ENCODE results near the gene SBNO2.

SBNO2 gene

DNA sequence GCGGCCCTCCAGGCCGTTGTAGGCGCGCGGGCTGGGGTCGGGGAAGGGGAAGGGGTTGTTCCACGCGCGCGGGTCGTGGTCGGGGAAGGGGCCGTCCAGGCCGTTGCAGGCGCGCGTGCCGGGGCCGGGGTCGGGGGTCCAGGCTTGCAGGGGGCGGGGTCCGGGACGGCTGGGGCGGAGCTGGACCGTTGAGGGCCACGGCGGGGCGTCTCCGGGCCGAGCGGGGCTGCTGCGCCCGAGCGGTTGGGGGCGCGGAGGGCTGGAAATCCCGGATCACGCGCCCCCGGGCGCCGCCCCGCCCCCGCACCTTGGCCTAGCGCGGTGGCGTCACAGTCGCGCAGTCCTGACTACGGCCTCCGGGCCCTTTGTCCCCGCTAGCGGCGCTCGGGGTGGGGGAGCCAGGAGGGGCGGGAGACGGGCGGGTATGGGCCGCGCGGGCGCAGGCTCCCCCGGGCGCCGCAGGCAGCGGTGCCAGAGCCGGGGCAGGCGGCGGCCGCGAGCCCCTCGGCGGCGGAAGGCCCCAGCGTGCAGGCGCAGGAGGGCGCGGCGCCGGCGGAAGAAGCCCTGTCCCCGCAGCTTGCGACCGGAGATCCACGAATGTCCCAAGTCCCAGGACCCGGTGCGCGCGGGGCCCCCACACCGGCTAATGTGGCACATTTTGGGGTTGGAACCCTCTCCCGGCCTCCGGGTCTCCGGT lies 69.6 kb downstream of the SBNO2 start:
- H3K27ac ChIP-seq (ENCODE audit: low read length) = peak overlapping the region; percentile 91
- no peaks in the 10 kb centered on the region for H3K36me3 ChIP-seq (replicated peaks; ENCODE audit: insufficient read depth, low read length)
- H3K9me2 ChIP-seq (replicated peaks; ENCODE audit: insufficient read depth, low read length) = no peaks in the 10 kb centered on the region
- no peaks in the 10 kb centered on the region for H3K9me3 ChIP-seq (replicated peaks; ENCODE audit: insufficient read depth, low read length)
- peak overlapping the region; percentile 99 for H3K4me3 ChIP-seq (ENCODE audit: low read length)
- peaks cover 3% of the 10 kb centered on the region; the same call in 1 of the 2 replicates for H3K4me1 ChIP-seq (ENCODE audit: low read length)
- peak; percentile 88 for DNase-seq
- H3K4me2 ChIP-seq (ENCODE audit: low read depth, low read length) = peak overlapping the region; percentile 95
- H3F3A ChIP-seq (ENCODE audit: insufficient read depth, low read length) = peaks cover 7% of the 10 kb centered on the region; the same call in 1 of the 2 replicates
- peaks cover 22% of the 10 kb centered on the region for H3K79me2 ChIP-seq (ENCODE audit: low read length)
- peak overlapping the region; percentile 94 for H3K9ac ChIP-seq (ENCODE audit: low read length)
- H3K27me3 ChIP-seq (replicated peaks; ENCODE audit: insufficient read depth, low read length) = no peaks in the 10 kb centered on the region
- TF ChIP-seq EZH2 (optimal IDR thresholded peaks at IDR 0.05; ENCODE audit: low read depth, low read length) (no peak), EZH2phosphoT487 (IDR thresholded peaks at IDR 0.05; ENCODE audit: low read length) (no peak)
- TF ChIP-seq, protein P1, sequence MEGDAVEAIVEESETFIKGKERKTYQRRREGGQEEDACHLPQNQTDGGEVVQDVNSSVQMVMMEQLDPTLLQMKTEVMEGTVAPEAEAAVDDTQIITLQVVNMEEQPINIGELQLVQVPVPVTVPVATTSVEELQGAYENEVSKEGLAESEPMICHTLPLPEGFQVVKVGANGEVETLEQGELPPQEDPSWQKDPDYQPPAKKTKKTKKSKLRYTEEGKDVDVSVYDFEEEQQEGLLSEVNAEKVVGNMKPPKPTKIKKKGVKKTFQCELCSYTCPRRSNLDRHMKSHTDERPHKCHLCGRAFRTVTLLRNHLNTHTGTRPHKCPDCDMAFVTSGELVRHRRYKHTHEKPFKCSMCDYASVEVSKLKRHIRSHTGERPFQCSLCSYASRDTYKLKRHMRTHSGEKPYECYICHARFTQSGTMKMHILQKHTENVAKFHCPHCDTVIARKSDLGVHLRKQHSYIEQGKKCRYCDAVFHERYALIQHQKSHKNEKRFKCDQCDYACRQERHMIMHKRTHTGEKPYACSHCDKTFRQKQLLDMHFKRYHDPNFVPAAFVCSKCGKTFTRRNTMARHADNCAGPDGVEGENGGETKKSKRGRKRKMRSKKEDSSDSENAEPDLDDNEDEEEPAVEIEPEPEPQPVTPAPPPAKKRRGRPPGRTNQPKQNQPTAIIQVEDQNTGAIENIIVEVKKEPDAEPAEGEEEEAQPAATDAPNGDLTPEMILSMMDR (IDR thresholded peaks at IDR 0.05; ENCODE audit: low read length) = no peak
- H4K20me1 ChIP-seq (ENCODE audit: insufficient read depth, low read length) = no peaks in the 10 kb centered on the region
- peak overlapping the region; percentile 76 for H2AFZ ChIP-seq (ENCODE audit: low read length)

GRCh38 chr19:1103708-1104310 lies 70.3 kb downstream of the SBNO2 start, which contains the start of gene GPX4:
GPX4 (plus strand) TSS chr19:1103994; CDS start chr19:1104044, 50 bp downstream.
- Histone ChIP-seq H4K20me1 (ENCODE audit: insufficient read depth, low read length) (no peaks in the 10 kb centered on the region), H3K9me2 (replicated peaks; ENCODE audit: insufficient read depth, low read length) (no peaks in the 10 kb centered on the region), H3K79me2 (ENCODE audit: low read length) (peaks cover 22% of the 10 kb centered on the region), H2AFZ (ENCODE audit: low read length) (peak within 1 kb of the TSS; percentile 76), H3F3A (ENCODE audit: insufficient read depth, low read length) (peaks cover 7% of the 10 kb centered on the region; the same call in 1 of the 2 replicates), H3K9me3 (replicated peaks; ENCODE audit: insufficient read depth, low read length) (no peaks in the 10 kb centered on the region), H3K27ac (ENCODE audit: low read length) (peak within 1 kb of the TSS; percentile 91), H3K4me2 (ENCODE audit: low read depth, low read length) (peak within 1 kb of the TSS; percentile 95), H3K9ac (ENCODE audit: low read length) (peak within 1 kb of the TSS; percentile 94), H3K4me3 (ENCODE audit: low read length) (peak within 1 kb of the TSS; percentile 99), H3K36me3 (replicated peaks; ENCODE audit: insufficient read depth, low read length) (no peaks in the 10 kb centered on the region), H3K27me3 (replicated peaks; ENCODE audit: insufficient read depth, low read length) (no peaks in the 10 kb centered on the region), H3K4me1 (ENCODE audit: low read length) (peaks cover 3% of the 10 kb centered on the region; the same call in 1 of the 2 replicates)
- peak; percentile 100 for DNase-seq
- TF ChIP-seq EZH2 (optimal IDR thresholded peaks at IDR 0.05; ENCODE audit: low read depth, low read length) = no peak
- no peak for TF ChIP-seq EZH2phosphoT487 (IDR thresholded peaks at IDR 0.05; ENCODE audit: low read length)
- TF ChIP-seq, protein P1 (IDR thresholded peaks at IDR 0.05; ENCODE audit: low read length) = no peak

DNA sequence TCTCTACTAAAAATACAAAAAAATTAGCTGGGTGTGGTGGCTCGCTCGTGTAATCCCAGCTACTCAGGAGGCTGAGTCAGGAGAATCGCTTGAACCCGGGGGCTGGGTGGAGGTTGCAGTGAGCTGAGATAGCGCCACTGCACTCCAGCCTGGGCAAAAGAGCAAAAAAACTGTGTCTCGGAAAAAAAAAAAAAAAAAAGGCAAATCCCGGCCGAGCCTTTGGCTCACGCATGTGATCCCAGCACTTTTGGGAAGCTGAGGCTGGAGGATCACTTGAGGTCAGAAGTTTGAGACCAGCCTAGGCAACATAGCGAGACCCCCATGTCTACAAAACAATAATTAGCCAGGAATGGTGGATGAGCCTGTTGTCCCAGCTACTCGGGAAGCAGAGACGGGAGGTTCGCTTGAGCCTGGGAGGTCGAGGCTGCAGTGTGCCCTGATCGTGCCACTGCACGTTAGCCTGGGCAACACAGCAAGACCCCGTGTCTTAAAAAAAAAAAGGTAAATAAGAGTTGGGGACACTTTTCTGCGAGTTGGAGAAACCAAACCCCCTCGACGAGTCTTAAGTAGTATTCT lies 70.8 kb downstream of the SBNO2 start:
- H3K9ac ChIP-seq (ENCODE audit: low read length) = peak overlapping the region; percentile 35; the same call in 1 of the 2 replicates
- TF ChIP-seq EZH2phosphoT487 (IDR thresholded peaks at IDR 0.05; ENCODE audit: low read length) (no peak), EZH2 (optimal IDR thresholded peaks at IDR 0.05; ENCODE audit: low read depth, low read length) (no peak)

More for the DNA sequence above, 70.8 kb downstream of the SBNO2 start:
- no peak for DNase-seq
- H3K9me2 ChIP-seq (replicated peaks; ENCODE audit: insufficient read depth, low read length) = no peaks in the 10 kb centered on the region
- no peaks in the 10 kb centered on the region for H3K36me3 ChIP-seq (replicated peaks; ENCODE audit: insufficient read depth, low read length)
- no peaks in the 10 kb centered on the region for H3K27me3 ChIP-seq (replicated peaks; ENCODE audit: insufficient read depth, low read length)
- peaks cover 7% of the 10 kb centered on the region; the same call in 1 of the 2 replicates for H3F3A ChIP-seq (ENCODE audit: insufficient read depth, low read length)
- H3K4me3 ChIP-seq (ENCODE audit: low read length) = peak overlapping the region; percentile 32
- H2AFZ ChIP-seq (ENCODE audit: low read length) = peak overlapping the region; percentile 52
- peaks cover 22% of the 10 kb centered on the region for H3K79me2 ChIP-seq (ENCODE audit: low read length)
- H3K27ac ChIP-seq (ENCODE audit: low read length) = no peak overlapping the region
- peak overlapping the region; percentile 63; the same call in 1 of the 2 replicates for H3K4me2 ChIP-seq (ENCODE audit: low read depth, low read length)
- no peaks in the 10 kb centered on the region for H3K9me3 ChIP-seq (replicated peaks; ENCODE audit: insufficient read depth, low read length)
- H3K4me1 ChIP-seq (ENCODE audit: low read length) = peaks cover 3% of the 10 kb centered on the region; the same call in 1 of the 2 replicates
- no peaks in the 10 kb centered on the region for H4K20me1 ChIP-seq (ENCODE audit: insufficient read depth, low read length)
